ENCODE results near the gene MORC2.

Gene MORC2

GRCh38 chr22:30968015-30968923 lies at the start of gene MORC2:
Gene MORC2 (minus strand): TSS chr22:30968774. CDS start chr22:30967889, 885 bp downstream.
- no peak for DNase-seq

GRCh38 chr22:31005535-31005934 lies 37.0 kb upstream of the MORC2 start:
- DNase-seq = no peak

DNA sequence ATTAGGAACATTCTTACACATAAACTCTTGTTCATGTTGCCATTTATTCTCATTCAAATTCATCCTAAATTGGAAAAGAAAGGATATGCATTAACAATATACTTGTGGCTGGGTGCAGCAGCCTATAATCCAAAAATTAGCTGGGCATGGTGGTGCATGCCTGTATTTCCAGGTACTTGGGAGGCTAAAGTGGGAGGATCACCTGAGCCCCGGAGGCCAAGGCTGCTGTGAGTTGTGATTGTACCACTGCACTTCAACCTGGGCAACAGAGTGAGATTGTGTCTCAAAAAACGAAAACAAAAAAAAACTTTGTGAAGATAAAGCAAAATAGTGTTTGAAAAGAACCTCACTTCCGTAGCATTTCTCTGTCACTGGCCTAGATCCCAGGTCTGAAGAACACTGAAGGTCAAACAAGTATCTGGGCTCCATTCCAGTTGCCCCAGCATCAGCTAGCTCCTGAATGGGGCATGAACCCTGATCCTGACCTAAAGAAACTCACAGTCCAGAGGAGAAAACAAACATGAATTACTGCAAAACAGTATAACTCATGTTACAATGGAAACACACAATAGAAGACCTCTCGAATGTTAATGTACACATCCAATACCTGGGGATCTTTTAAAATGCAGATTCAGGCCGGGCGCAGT lies 32.7 kb upstream of the MORC2 start:
- no peak for DNase-seq

- DNase-seq = no peak
Observed at GRCh38 chr22:30998329-30998728, 29.8 kb upstream of the MORC2 start.

GRCh38 chr22:30996462-30996861 lies 27.9 kb upstream of the MORC2 start:
- DNase-seq = no peak

- DNase-seq = no peak
Observed at GRCh38 chr22:30994960-30995359, 26.4 kb upstream of the MORC2 start.

DNA sequence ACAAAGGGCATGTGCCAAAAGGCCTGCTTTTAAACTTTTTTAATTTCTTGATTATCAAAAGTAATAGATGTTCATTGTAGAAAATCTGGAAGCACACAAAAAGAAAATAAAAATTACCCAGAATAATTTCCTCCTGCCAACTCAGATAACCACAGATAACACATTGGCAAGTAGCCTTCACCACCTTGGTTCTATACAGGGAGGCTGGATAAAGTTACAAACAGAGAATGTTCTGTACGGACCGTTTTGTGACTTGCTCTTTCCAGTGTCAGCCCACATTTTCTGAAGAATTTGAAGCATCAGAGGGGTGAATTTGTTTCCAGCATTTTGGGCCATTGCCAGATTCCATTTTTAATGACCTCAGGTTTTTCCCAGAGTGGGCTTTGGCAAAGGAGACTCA lies 24.0 kb upstream of the MORC2 start:
- DNase-seq = no peak

DNA sequence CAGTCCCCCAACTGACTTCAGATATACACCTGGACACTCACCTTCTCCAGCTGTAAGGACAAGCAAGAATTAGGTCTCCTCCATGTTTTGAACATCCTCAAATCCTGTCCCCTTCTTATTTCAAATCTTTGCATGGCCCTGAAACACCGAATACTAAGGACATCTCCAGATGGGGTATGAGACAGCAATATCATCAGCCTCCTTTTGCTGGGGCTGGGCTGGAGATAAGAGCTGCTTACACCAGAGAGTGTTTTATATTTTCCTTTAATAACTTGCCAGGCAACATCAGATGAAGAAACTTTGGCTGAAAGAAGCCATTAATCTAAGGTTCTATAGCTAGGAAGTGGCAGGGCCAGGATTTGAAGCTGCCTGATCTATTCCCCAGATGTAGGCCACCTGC lies 22.1 kb upstream of the MORC2 start:
- no peak for DNase-seq

- DNase-seq = no peak
Observed at GRCh38 chr22:30989474-30989873, 20.9 kb upstream of the MORC2 start.

DNA sequence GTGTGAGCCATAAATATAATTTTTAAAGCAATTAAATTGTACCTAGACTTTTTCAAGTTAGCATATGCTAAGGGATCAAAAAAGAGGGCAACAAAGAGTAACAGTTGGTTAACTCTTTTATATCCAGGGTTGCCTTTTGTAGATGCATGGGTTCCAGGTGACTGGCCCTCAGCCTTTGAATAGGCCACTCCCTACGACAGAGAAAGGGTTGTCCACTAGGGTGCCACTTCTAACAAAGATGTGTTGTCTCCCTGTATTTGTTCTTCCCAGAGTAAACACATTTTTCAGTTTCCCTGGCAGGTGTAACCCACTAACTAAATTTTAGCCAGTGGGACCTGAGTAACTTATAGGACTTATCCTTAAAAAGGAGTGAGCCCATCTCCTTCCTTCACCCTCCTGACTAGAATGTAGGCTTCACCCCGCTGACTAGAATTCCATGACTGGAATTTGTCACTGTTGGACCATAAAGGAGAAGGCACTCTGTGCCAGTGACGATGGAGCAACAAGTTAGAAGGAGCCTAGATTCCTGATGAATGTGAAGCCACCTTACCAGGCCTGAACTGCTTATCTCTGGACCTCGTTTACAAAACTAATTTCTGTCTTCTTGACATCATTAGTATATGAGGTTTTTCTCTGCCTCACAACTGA lies 17.1 kb upstream of the MORC2 start:
- no peak for DNase-seq

GRCh38 chr22:30984317-30984716 lies 15.7 kb upstream of the MORC2 start:
- DNase-seq = no peak

- no peak for DNase-seq
Observed at GRCh38 chr22:30982512-30982911, 13.9 kb upstream of the MORC2 start.

DNA sequence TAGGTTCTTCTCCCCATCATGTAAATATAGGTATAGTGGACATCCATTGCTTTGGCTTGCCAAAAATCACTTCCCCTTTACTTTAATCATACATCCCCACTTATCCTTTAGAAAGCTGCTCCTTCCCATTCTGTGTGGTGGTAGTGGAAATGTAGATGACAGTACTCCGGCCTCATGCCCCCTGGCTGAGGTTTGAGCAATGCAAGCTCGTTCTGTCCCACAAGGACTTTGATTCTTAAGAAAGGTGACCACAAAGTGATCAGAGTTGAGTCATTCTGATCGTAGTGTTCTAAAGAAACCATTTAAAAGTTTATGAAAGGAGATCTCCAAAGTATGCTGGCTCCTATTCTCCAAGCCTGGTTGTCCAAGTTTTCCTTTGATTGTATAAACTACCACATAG lies 11.4 kb upstream of the MORC2 start:
- DNase-seq = no peak

GRCh38 chr22:30978304-30978962 lies 9.9 kb upstream of the MORC2 start:
- DNase-seq = no peak

- no peak for DNase-seq
Observed at GRCh38 chr22:30970356-30970746, 1.8 kb upstream of the MORC2 start.

GRCh38 chr22:30969532-30970355 lies 1.2 kb upstream of the MORC2 start:
- DNase-seq = no peak

- DNase-seq = peak; percentile 89
Observed at GRCh38 chr22:30968924-30969531, 454 bp upstream of the MORC2 start, which contains the start of gene TUG1. Gene TUG1 (plus strand): TSS chr22:30969265.

- no peak for DNase-seq
Observed at GRCh38 chr22:30964858-30965257, 3.7 kb downstream of the MORC2 start.

DNA sequence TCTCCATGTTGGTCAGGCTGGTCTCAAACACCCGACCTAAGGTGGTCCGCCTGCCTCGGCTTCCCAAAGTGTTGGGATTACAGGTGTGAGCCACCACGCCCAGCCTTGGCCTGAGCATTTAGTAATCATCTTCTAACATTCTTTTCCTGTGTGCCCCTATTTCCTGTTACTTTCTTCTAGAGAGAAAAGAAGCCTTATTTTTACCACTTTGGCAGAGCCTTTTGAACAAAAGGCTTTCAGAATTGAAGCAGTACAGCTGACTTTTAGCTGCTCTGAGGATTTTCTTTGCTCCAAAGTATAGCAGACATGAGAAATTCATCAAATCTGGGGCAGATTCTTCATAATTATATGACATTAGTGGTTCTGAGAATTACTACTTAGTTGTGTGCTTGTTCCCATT lies 13.4 kb downstream of the MORC2 start:
- DNase-seq = no peak

GRCh38 chr22:30953206-30953605 lies 15.4 kb downstream of the MORC2 start:
- DNase-seq = no peak

GRCh38 chr22:30949934-30950660 lies 18.5 kb downstream of the MORC2 start:
- no peak for DNase-seq
